MM.1S (cell line): ENCODE results near the gene MB.

Experiments
- DNase-seq: peaks from one replicate; pipeline ENCODE4 v3.0.0-alpha.2; 2015
- H2AFZ ChIP-seq: fragments of 300-600 bp; sonication (generic); 2 replicates; pipeline ENCODE4 v1.6.0; 2016; ENCODE audit warnings: antibody characterized with exemption, low read length
- H3F3A ChIP-seq: fragments of 300-600 bp; sonication (generic); 2 replicates; pipeline ENCODE4 v1.6.1; 2016; ENCODE audit warnings: mild to moderate bottlenecking, antibody characterized with exemption, low read length, moderate library complexity, mixed read lengths; ENCODE audit not compliant: insufficient read depth
- H3K27ac ChIP-seq: fragments of 300-600 bp; sonication (generic); 2 replicates; pipeline ENCODE4 v1.5.1; 2016; ENCODE audit warnings: mild to moderate bottlenecking, low read length
- H3K27me3 ChIP-seq: fragments of 300-600 bp; sonication (generic); replicated peaks from 2 replicates; pipeline ENCODE4 v1.6.0; 2016; ENCODE audit warnings: low read length; ENCODE audit not compliant: insufficient read depth
- H3K36me3 ChIP-seq: fragments of 300-600 bp; sonication (generic); replicated peaks from 2 replicates; pipeline ENCODE4 v1.6.1; 2016; ENCODE audit warnings: mild to moderate bottlenecking, low read length, mixed read lengths; ENCODE audit not compliant: insufficient read depth
- H3K4me1 ChIP-seq: fragments of 300-600 bp; sonication (generic); 2 replicates; pipeline ENCODE4 v1.6.1; 2016; ENCODE audit warnings: low read length, mixed read lengths
- H3K4me2 ChIP-seq: fragments of 300-600 bp; sonication (generic); 2 replicates; pipeline ENCODE4 v1.6.0; 2016; ENCODE audit warnings: low read depth, low read length
- H3K4me3 ChIP-seq: fragments of 300-600 bp; sonication (generic); 2 replicates; pipeline ENCODE4 v1.5.1; 2016; ENCODE audit warnings: low read length, mixed read lengths
- H3K79me2 ChIP-seq: fragments of 300-600 bp; sonication (generic); 2 replicates; pipeline ENCODE4 v1.6.1; 2016; ENCODE audit warnings: mixed run types, low read length, mixed read lengths
- H3K9ac ChIP-seq: fragments of 300-600 bp; sonication (generic); 2 replicates; pipeline ENCODE4 v1.6.1; 2016; ENCODE audit warnings: low read length, mixed read lengths
- H3K9me2 ChIP-seq: fragments of 300-600 bp; sonication (generic); replicated peaks from 2 replicates; pipeline ENCODE4 v1.6.1; 2016; ENCODE audit warnings: mild to moderate bottlenecking, low read length, mixed read lengths; ENCODE audit not compliant: insufficient read depth
- H3K9me3 ChIP-seq: fragments of 300-600 bp; sonication (generic); replicated peaks from 2 replicates; pipeline ENCODE4 v1.6.1; 2016; ENCODE audit warnings: mild to moderate bottlenecking, low read length, mixed read lengths; ENCODE audit not compliant: insufficient read depth
- H4K20me1 ChIP-seq: fragments of 300-600 bp; sonication (generic); 2 replicates; pipeline ENCODE4 v1.6.1; 2016; ENCODE audit warnings: mild to moderate bottlenecking, low read length, moderate library complexity, mixed read lengths; ENCODE audit not compliant: insufficient read depth
- CTCF ChIP-seq: fragments of 300-600 bp; sonication (generic); IDR thresholded peaks from 2 replicates; pipeline ENCODE4 v1.5.1; 2016; ENCODE audit warnings: antibody characterized with exemption, low read length, mixed read lengths
- EZH2 ChIP-seq: fragments of 300-600 bp; sonication (generic); optimal IDR thresholded peaks from 2 replicates; pipeline ENCODE3; 2017; ENCODE audit warnings: low read depth, mild to moderate bottlenecking, antibody characterized with exemption, low read length, mixed read lengths
- EZH2phosphoT487 ChIP-seq: fragments of 300-600 bp; sonication (generic); IDR thresholded peaks from 2 replicates; pipeline ENCODE4 v1.6.1; 2018; ENCODE audit warnings: antibody characterized with exemption, low read length

MB gene

DNA sequence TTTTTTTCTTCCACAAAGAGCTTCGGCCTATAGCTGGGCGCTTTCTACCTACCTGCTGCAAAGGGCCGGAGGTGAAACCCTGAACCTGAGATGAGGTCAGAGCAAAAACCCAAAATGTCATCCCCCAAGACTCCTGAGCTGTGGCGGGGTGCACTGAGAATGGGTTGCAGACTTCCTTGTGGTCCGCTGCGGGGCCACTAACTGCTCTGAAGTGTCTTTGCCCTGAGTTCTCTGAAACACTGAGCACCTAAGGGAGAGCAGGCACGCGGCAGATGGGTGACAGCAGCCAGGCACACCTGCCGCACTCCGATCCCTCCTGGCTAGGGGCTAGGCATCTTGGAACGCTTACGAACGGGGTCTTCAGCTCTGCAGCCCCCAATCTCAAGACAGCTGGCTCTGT, 47.2 kb downstream of the MB start:
- Histone ChIP-seq H3F3A (no peaks in the 10 kb centered on the region), H3K9ac (no peak overlapping the region), H3K9me2 (no peaks in the 10 kb centered on the region), H3K4me1 (no peaks in the 10 kb centered on the region), H2AFZ (no peak overlapping the region), H3K4me2 (no peak overlapping the region), H3K27me3 (peaks cover 3% of the 10 kb centered on the region), H3K27ac (no peak overlapping the region), H3K79me2 (no peaks in the 10 kb centered on the region), H3K4me3 (no peak overlapping the region), H3K36me3 (no peaks in the 10 kb centered on the region), H3K9me3 (no peaks in the 10 kb centered on the region), H4K20me1 (no peaks in the 10 kb centered on the region)
- peak; percentile 3 for DNase-seq
- TF ChIP-seq EZH2phosphoT487 = no peak

GRCh38 chr22:35568751-35569739, 48.1 kb downstream of the MB start:
- H3K4me3 ChIP-seq = no peak overlapping the region
- no peaks in the 10 kb centered on the region for H4K20me1 ChIP-seq
- no peak overlapping the region for H2AFZ ChIP-seq
- no peaks in the 10 kb centered on the region for H3K9me2 ChIP-seq
- H3K27me3 ChIP-seq = peaks cover 3% of the 10 kb centered on the region
- H3K27ac ChIP-seq = no peak overlapping the region
- H3K9me3 ChIP-seq = no peaks in the 10 kb centered on the region
- H3K79me2 ChIP-seq = no peaks in the 10 kb centered on the region
- no peaks in the 10 kb centered on the region for H3K36me3 ChIP-seq
- no peak overlapping the region for H3K4me2 ChIP-seq
- no peak for DNase-seq
- no peaks in the 10 kb centered on the region for H3F3A ChIP-seq
- no peaks in the 10 kb centered on the region for H3K4me1 ChIP-seq
- no peak overlapping the region for H3K9ac ChIP-seq
- no peak for TF ChIP-seq EZH2

GRCh38 chr22:35567351-35568141, 49.6 kb downstream of the MB start:
- no peaks in the 10 kb centered on the region for H3K9me2 ChIP-seq
- H3K4me3 ChIP-seq = no peak overlapping the region
- no peaks in the 10 kb centered on the region for H4K20me1 ChIP-seq
- no peak overlapping the region for H3K27ac ChIP-seq
- H3K4me1 ChIP-seq = no peaks in the 10 kb centered on the region
- H3K9me3 ChIP-seq = no peaks in the 10 kb centered on the region
- no peak for TF ChIP-seq EZH2phosphoT487
- no peak for TF ChIP-seq EZH2
- no peak for TF ChIP-seq CTCF
- H3K27me3 ChIP-seq = peaks cover 3% of the 10 kb centered on the region
- no peaks in the 10 kb centered on the region for H3K36me3 ChIP-seq
- no peak overlapping the region for H3K9ac ChIP-seq
- no peaks in the 10 kb centered on the region for H3K79me2 ChIP-seq
- H3K4me2 ChIP-seq = no peak overlapping the region
- H2AFZ ChIP-seq = no peak overlapping the region
- no peak for DNase-seq
- H3F3A ChIP-seq = no peaks in the 10 kb centered on the region

GRCh38 chr22:35564975-35565867, 51.9 kb downstream of the MB start:
- Histone ChIP-seq H3K9ac (no peak overlapping the region), H4K20me1 (no peaks in the 10 kb centered on the region), H3K9me3 (no peaks in the 10 kb centered on the region), H3F3A (no peaks in the 10 kb centered on the region), H3K4me1 (no peaks in the 10 kb centered on the region), H3K4me3 (no peak overlapping the region), H3K79me2 (no peaks in the 10 kb centered on the region), H3K9me2 (no peaks in the 10 kb centered on the region), H3K36me3 (no peaks in the 10 kb centered on the region), H2AFZ (no peak overlapping the region), H3K27ac (no peak overlapping the region), H3K4me2 (no peak overlapping the region), H3K27me3 (peaks cover 3% of the 10 kb centered on the region)
- no peak for TF ChIP-seq CTCF
- no peak for TF ChIP-seq EZH2
- TF ChIP-seq EZH2phosphoT487 = no peak
- DNase-seq = no peak
